Measurements from ENCODE around the gene PSIP1. TPM values are rescaled to one million over a fixed set of nuclear protein-coding genes. Genes with fewer than 3 reads are reported as not detected.

The PSIP1 gene
- 91.9 and 102 TPM in 2 replicates for total RNA-seq

GRCh38 chr9:15510789-15511575 lies at the start of gene PSIP1:
PSIP1 (minus strand) TSS chr9:15510970; CDS start chr9:15510188, 782 bp downstream.

GRCh38 chr9:15552636-15553527 lies 42.1 kb upstream of the PSIP1 start, which contains the start of gene CCDC171:
CCDC171 (plus strand) TSS chr9:15553043; CDS start chr9:15564089, 11,046 bp downstream.

DNA sequence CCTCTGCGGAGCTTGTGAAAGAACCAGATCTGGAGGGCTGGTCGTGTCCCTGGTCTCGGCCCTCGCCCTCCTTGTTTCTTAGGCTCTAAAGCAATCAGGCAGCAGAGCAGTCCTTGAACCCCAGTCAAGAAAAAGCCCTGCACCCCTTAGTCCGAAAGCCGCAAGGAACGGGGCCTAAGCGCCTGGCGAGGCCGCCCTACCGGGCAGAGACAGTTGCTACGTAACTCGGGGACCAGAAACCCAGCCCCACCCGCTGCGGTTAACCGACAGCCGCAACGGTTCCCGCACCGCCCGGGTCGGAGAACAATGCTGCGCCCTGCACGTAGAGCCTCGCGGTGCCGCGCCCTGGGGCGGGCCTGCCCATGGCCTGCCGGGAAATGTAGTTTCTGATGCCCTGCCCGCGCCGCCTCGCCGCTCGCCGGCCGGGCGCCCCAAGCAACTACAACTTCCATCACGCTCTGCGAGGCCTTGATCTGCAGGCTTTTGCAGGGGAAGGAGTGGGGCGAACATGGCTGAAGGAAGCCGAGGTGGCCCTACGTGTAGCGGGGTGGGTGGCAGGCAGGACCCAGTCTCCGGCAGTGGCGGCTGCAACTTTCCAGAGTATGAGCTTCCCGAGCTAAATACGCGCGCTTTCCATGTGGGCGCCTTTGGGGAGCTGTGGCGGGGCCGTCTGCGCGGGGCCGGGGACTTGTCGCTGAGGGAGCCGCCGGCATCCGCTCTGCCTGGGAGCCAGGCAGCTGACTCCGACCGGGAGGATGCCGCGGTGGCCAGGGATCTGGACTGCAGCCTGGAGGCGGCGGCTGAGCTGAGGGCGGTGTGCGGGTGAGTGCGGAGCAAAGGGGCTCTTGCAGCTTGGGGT lies 88.2 kb downstream of the PSIP1 start, which contains the start of gene SNAPC3:
TSS of gene SNAPC3 (plus strand) at position 505 of the 859 bp plus-strand sequence. CDS start at position 509, 4 bp downstream.

Small RNAs within 50 kb of the gene (small RNA-seq; reads per million reads assigned to genes)
- not detected for gene AL513423.1
- gene RN7SL98P = not detected
- not detected for gene RNU6-246P
- not detected for gene RNU6-319P

Other genes with a start within 250 kb of the PSIP1 start
- gene TTC39B, start 203.8 kb downstream of the PSIP1 start, total RNA-seq = 5.1 and 7.9 TPM in 2 replicates
- gene SNAPC3, start 88.1 kb downstream of the PSIP1 start, total RNA-seq = 62.1 and 62.4 TPM in 2 replicates
- gene CCDC171, start 42.1 kb upstream of the PSIP1 start, total RNA-seq = 2.1 and 2.9 TPM in 2 replicates